ENCODE measurements around the gene ZFP64. TPM values are rescaled to one million over a fixed set of nuclear protein-coding genes. Genes with fewer than 3 reads are reported as not detected.

ZFP64 gene
- polyA plus RNA-seq (2011; rRNA removed) (22.0 and 24.7 TPM in 2 replicates), polyA plus RNA-seq (2017; fragmentation: RNase III; extraction: RNeasy Plus Mini Kit Qiagen cat#74134 plus additional on column Dnase treatment) (13.8 to 16.1 TPM (median 14.4 TPM) in 3 replicates), polyA minus RNA-seq (2011; rRNA and poly(A)+ RNA removed) (53.4 and 64.8 TPM in 2 replicates)
- polyA plus RNA-seq (2012; cell fraction: cytosol; rRNA removed) = 24.3 and 26.1 TPM in 2 replicates
- polyA plus RNA-seq (2012; cell fraction: nucleus; rRNA removed) = 18.0 and 21.3 TPM in 2 replicates

DNA sequence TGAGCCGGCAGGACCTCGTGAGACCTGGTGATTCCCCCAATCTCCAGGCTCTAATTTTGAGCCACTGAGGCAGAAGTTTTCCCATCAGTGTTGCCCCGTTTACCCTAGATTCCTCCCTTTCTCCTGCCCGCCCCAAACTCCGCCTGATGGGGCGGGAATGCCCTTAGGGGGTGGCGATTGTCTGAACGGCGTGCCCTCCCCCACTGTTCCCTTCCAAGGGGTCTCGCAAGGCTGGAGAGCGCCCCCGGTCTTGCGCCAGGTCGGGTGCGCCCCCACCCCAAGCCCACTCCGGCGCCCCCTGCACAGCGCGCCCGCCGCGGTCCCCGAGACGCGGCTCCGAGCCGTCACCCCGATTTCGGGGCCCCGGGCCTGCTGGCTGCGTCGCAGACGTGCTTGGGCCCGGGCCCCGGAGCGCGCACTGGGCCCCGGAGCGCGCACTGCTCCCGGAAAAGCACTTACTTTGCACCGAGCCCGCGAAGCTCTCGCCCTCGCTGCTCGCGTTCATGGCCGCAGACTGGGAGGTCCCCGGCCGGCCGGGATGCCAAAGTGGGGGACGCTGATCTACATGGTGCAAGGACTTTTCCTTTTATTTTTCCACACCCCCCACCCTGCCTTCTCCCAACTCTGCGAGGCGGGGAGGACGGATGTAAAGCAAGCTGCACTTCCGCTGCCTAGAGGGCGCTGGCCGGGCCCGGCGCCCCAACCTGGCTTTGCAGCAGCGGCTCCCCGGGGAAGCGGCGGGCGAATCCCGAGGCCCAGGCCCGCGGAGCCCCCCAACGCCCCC lies at the start of gene ZFP64:
Gene ZFP64 (minus strand): TSS at position 648 of the 784 bp plus-strand sequence. CDS start 143 bp downstream, at position 505.
- Histone ChIP-seq H3K9me3 (no peaks in the 10 kb centered on the region), H3K27ac (peak within 1 kb of the TSS; percentile 95 to 100), H3K4me2 (peak within 1 kb of the TSS; percentile 96), H3K4me3 (peak within 1 kb of the TSS; percentile 77), H3K4me1 (peaks cover 16% of the 10 kb centered on the region; the same call in 2 of the 3 replicates)
- POLR2A ChIA-PET = interaction anchor here (0.6 to 1.4 kb wide), 4 partner anchors 10 to 1937 kb away, joined by 3 to 4 read pairs (median 3); no protein-coding TSS in a partner anchor
- FAIRE-seq (no peak), ATAC-seq (peak; percentile 90 to 92), DNase-seq (ENCODE audit: low read depth in 1 of 2, low spot score in 1 of 2) (peak; percentile 81 to 88)
- CTCF ChIA-PET = interaction anchor here (0.7 to 2.5 kb wide), 14 partner anchors 10 to 143 kb away, joined by 3 to 17 read pairs (median 4); no protein-coding TSS in a partner anchor
- TF ChIP-seq EHF (CRISPR knock-in tag; IDR thresholded peaks at IDR 0.05) (no peak), MAX (IDR thresholded peaks at IDR 0.05) (peak; percentile 68; the same call in 1 of the 2 replicates), RARB (CRISPR knock-in tag; IDR thresholded peaks at IDR 0.05) (no peak), KDM5A (IDR thresholded peaks at IDR 0.05) (peak; percentile 35; the same call in 1 of the 2 replicates), TP53 (CRISPR knock-in tag; IDR thresholded peaks at IDR 0.05) (0 out of 2 replicates have a peak, but pooled peaks have one; percentile 51), ZSCAN20 (CRISPR knock-in tag; IDR thresholded peaks at IDR 0.05) (no peak), GATA3 (IDR thresholded peaks at IDR 0.05; ENCODE audit: borderline replicate concordance) (peak; percentile 83), CHD2 (IDR thresholded peaks at IDR 0.05; ENCODE audit: low read length, partially characterized antibody) (peak; percentile 24), PHF8 (IDR thresholded peaks at IDR 0.05; ENCODE audit: borderline replicate concordance, low read depth) (peak; percentile 56), POLR2A (IDR thresholded peaks at IDR 0.05; ENCODE audit: low read length) (peak; percentile 61), MAZ (IDR thresholded peaks at IDR 0.05; ENCODE audit: borderline replicate concordance, low read depth, low read length) (no peak), JUN (IDR thresholded peaks at IDR 0.05) (peak; percentile 87 to 90; a peak in 4 of 5 replicates), HMGXB4 (CRISPR knock-in tag; IDR thresholded peaks at IDR 0.05; ENCODE audit: borderline replicate concordance) (peak; percentile 86; the same call in 1 of the 2 replicates), MYC (IDR thresholded peaks at IDR 0.05; ENCODE audit: borderline replicate concordance, low read length) (no peak), CBX8 (IDR thresholded peaks at IDR 0.05) (no peak)
- TF ChIP-seq, protein P1, sequence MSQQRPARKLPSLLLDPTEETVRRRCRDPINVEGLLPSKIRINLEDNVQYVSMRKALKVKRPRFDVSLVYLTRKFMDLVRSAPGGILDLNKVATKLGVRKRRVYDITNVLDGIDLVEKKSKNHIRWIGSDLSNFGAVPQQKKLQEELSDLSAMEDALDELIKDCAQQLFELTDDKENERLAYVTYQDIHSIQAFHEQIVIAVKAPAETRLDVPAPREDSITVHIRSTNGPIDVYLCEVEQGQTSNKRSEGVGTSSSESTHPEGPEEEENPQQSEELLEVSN (IDR thresholded peaks at IDR 0.05; ENCODE audit: borderline replicate concordance, low read depth) = peak; percentile 56; the same call in 1 of the 2 replicates
- TF ChIP-seq, protein P2, sequence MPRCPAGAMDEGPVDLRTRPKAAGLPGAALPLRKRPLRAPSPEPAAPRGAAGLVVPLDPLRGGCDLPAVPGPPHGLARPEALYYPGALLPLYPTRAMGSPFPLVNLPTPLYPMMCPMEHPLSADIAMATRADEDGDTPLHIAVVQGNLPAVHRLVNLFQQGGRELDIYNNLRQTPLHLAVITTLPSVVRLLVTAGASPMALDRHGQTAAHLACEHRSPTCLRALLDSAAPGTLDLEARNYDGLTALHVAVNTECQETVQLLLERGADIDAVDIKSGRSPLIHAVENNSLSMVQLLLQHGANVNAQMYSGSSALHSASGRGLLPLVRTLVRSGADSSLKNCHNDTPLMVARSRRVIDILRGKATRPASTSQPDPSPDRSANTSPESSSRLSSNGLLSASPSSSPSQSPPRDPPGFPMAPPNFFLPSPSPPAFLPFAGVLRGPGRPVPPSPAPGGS (IDR thresholded peaks at IDR 0.05) = peak; percentile 75; the same call in 2 of the 3 replicates
- TF ChIP-seq, protein P3, sequence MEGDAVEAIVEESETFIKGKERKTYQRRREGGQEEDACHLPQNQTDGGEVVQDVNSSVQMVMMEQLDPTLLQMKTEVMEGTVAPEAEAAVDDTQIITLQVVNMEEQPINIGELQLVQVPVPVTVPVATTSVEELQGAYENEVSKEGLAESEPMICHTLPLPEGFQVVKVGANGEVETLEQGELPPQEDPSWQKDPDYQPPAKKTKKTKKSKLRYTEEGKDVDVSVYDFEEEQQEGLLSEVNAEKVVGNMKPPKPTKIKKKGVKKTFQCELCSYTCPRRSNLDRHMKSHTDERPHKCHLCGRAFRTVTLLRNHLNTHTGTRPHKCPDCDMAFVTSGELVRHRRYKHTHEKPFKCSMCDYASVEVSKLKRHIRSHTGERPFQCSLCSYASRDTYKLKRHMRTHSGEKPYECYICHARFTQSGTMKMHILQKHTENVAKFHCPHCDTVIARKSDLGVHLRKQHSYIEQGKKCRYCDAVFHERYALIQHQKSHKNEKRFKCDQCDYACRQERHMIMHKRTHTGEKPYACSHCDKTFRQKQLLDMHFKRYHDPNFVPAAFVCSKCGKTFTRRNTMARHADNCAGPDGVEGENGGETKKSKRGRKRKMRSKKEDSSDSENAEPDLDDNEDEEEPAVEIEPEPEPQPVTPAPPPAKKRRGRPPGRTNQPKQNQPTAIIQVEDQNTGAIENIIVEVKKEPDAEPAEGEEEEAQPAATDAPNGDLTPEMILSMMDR (IDR thresholded peaks at IDR 0.05) = peak; percentile 69
- 6% methylated on average over 3 of the region's 70 CpGs for WGBS (ENCODE audit: missing lambda C conversion rate)

Data from A549 (cell line).